Embryonic facial prominence (tissue), 1 donor: ENCODE data around the gene SH2D3C.
"Not testable (repeated sequence)": the region's sequence is repeated elsewhere in the genome, so short reads cannot be mapped to it uniquely, and the experiment has no call there.

ENCODE experiments used
- DNase-seq: peaks from one replicate; pipeline ENCODE4 v3.0.0-alpha.2; 2016; ENCODE audit errors: extremely low spot score

SH2D3C gene

GRCh38 chr9:127767410-127767809 lies 11.1 kb downstream of the SH2D3C start:
- no peak for DNase-seq

- no peak for DNase-seq
Measured at GRCh38 chr9:127765418-127765817, 13.0 kb downstream of the SH2D3C start.

GRCh38 chr9:127763918-127764384 lies 14.5 kb downstream of the SH2D3C start:
- no peak for DNase-seq

- no peak for DNase-seq
Measured at GRCh38 chr9:127762111-127762676, 16.3 kb downstream of the SH2D3C start.

DNA sequence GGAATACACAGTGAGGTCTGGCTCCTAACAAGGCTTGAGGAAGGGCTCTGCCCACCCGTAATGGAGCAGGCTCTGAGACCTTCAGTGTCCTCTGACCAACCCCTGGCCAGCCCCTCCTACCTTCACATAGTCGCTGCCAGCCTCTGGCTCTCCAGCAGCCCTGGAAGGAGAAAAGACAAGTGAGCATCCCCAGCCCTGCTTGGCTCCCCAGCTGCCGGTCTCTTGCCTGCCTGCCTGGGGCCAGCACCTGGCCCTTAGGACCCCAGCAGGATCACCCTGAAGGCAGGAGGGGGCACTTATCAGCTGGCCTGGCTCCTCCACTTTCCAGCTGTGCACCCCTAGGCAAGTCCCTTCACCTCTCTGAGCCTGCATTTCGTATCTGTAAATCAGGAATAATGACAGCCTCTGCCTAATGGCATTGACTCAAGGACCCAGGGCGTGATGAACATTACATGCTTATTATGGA lies 16.9 kb downstream of the SH2D3C start:
- no peak for DNase-seq

DNA sequence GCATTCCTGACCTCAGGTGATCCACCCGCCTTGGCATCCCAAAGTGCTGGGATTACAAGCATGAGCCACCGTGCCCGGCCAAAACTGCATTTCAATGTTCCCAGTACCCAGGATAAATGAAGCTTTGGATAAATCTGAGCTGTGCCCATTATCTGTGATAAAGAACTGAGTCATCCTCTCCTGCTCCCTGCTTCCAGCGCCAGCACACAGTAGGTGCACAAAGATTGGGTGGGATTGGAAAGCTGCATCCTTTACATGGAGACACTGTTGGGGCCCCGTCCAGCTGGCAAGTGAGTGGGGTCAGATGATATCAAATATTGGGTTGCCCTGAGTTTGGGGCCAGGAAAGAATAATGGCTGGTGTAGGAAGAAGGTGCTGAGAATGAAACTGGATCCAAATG lies 17.4 kb downstream of the SH2D3C start:
- DNase-seq = no peak

DNA sequence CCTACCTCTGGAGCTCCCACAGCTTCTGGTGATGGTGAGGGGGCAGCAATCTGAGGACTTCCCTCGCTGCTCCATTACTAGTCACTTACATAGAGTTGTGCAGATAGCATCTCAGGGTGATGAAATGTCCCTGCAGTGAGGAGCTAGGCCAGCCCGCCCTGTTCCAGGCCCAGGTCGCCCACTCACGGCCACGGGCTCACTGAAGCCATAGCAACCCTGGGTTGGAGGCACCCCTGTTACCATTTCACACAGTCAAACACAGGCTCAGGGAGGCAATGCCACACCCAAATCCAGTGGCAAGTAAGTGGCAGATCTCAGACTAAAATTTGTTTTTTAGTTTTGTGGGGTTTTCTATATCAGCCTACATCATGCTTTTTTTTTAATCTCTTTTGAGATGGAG lies 19.6 kb downstream of the SH2D3C start:
- no peak for DNase-seq

DNA sequence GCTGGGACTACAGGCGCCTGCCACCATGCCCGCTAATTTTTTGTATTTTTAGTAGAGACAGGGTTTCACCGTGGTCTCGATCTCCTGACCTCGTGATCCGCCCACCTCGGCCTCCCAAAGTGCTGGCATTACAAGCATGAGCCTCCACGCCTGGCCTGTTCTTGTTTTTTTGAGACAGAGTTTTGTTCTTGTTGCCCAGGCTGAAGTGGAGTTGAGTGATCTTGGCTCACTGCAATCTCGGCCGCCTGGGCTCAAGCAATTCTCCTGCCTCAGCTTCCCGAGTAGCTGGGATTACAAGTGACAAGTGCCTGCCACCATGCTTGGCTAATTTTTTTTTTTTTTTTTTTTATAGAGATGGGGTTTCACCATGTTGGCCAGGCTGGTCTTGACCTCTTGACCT lies 21.7 kb downstream of the SH2D3C start:
- not testable (repeated sequence) for DNase-seq

DNA sequence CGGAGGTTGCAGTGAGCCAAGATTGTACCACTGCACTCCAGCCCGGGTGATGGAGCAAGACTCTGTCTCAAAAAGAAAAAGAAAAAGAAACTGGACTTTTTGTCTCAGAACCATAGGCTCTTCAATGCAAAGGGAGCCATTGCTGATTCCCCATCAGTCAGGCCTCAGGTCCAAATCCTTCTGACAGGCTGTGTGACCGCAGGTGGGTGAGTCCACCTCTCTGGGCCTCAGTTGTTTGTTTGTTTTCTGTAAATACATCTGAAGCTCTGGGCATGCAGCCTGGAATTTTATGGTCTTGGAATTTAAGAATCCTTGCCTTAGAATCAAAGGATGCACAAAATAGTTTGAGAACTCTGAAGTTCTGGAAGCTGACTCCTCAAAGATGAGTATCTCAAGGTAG lies 22.2 kb downstream of the SH2D3C start:
- no peak for DNase-seq

GRCh38 chr9:127755061-127756060 lies 23.1 kb downstream of the SH2D3C start:
- DNase-seq = no peak

GRCh38 chr9:127754099-127755060 lies 24.1 kb downstream of the SH2D3C start:
- DNase-seq = no peak

GRCh38 chr9:127753622-127754021 lies 24.8 kb downstream of the SH2D3C start:
- DNase-seq = no peak

GRCh38 chr9:127753148-127753547 lies 25.3 kb downstream of the SH2D3C start:
- DNase-seq = no peak

GRCh38 chr9:127751269-127752054 lies 27.0 kb downstream of the SH2D3C start:
- no peak for DNase-seq

DNA sequence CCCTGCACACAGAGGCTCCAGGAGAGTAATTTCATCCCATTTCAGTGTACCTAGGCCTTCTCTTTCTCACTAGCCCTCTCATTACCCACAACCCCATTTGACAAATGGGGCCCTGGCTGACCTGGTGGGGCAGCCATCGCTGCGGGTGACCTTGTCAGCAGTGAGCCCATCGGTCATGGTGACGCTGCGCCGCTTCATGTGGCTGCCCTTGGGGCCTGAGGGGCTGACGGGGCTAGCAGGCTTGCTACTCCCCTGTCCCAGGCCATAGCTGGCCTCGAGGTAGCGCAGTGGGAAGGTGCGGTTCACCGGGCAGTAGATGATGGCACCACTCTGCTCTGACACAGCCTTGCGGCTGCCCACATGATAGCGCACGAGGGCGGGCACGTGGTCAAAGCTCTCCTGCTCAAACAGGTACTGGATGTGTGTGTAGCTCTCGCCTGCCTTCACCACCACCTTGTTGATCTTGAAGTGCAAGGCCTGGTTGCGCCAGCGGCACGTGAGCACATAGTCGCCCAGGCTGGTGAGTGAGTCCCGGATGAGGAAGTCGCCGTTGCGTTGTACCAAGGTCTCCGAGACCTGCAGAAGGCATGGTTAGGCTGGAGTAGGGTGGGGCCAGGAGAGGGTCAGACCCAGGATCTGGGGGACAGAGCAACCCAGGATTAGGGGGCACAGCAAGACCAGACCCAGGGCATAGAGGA lies 29.2 kb downstream of the SH2D3C start:
- DNase-seq = no peak

GRCh38 chr9:127746959-127747569 lies 31.4 kb downstream of the SH2D3C start:
- DNase-seq = no peak

DNA sequence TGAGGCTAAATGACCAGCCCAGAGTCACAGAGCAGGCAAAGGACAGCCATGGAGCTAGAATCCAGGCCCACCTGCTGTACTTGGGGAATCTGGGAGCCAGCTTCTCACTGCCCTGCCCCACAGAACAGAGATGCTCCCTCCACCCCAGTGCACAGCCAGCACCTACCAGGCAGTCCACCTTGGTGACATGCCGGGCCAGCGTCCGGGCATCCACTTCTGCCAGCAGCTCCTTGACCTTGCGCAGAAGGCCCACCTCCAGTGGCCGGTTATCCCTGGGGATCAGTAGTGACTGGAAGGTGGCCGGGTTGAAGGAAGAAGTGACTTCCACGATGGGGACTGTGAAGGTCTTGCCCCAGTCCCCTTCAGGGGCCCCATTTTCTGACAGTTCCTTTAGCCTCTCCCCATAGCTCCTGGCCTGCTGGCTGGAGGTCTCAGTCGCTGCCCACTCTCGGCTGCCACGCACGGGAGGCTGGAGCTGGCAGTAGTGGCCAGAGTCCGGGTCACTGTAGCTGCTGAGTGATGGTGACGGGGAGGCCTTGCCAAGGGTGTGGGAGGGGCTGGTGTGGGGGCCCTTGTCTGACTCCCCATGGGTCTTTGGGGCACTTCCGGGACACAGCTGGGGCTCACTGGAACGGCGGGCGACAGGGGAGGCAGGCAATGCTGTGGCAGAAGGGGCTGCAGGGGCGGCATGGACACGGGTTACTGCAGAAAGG lies 33.9 kb downstream of the SH2D3C start:
- no peak for DNase-seq

DNA sequence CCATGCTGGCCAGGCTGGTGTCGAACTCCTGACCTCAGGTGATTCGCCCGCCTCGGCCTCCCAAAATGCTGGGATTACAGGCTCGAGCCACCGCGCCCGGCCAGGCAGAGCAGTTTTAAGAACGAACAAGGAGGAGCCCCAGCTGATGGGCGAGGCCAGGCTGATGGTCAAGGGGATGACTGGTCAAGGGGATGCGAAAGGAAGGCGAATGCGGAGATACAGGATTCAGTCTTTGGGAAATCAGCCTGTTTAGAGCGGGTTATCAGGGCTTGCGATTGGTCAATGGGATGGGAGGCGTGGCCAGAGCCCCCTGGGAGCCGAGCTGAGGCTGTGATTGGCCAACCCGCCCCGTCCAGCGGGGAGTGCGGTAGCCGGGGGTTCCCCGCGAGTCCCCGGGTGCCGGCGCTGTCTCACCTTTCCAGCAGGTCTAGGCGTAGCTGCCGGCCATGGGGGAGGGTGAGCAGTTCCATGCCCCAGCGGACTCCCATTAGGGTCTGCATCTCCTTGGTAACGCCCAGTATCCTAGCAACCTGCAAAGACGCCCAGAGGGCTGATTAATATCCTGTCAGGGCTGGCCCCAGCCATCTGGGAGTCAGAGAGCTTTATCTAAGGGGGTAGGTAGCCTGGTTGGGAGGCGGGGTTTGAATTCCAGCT lies 35.9 kb downstream of the SH2D3C start:
- DNase-seq = no peak
